Occipital lobe (tissue), 2 donors: Measurements from ENCODE around the gene PET100. TPM values are rescaled to one million over a fixed set of nuclear protein-coding genes. Genes with fewer than 3 reads are reported as not detected.

Experiments
- DNase-seq: peaks from one replicate; lab custom pipeline; 2025; lab: John Stamatoyannopoulos, UW
- total RNA-seq: library from RNA; depleted of rRNA; stranded (reverse); fragments of >200 nt; gene quantifications from one replicate; pipeline ENCODE4 v1.2.3, GENCODE V29; 2014

The PET100 gene
- total RNA-seq, 1 donor from 2014 or later = 14.7 TPM

GRCh38 chr19:7612282-7613274 lies 17.0 kb upstream of the PET100 start:
- DNase-seq = no peak

GRCh38 chr19:7614859-7615741 lies 14.5 kb upstream of the PET100 start:
- no peak for DNase-seq

GRCh38 chr19:7617172-7617571 lies 12.4 kb upstream of the PET100 start:
- DNase-seq = no peak

DNA sequence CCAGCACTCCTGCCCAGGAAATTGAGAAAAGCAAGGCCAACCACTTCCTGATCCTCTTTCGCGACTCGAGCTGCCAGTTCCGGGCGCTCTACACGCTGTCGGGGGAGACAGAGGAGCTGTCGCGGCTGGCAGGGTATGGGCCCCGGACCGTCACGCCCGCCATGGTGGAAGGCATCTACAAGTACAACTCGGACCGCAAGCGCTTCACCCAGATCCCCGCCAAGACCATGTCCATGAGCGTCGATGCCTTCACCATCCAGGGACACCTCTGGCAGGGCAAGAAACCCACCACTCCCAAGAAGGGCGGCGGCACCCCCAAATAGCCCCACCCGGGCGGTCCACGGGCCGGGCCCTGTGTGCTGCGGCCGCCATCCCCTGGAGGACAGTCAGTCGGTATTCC lies 11.9 kb upstream of the PET100 start:
- no peak for DNase-seq

DNA sequence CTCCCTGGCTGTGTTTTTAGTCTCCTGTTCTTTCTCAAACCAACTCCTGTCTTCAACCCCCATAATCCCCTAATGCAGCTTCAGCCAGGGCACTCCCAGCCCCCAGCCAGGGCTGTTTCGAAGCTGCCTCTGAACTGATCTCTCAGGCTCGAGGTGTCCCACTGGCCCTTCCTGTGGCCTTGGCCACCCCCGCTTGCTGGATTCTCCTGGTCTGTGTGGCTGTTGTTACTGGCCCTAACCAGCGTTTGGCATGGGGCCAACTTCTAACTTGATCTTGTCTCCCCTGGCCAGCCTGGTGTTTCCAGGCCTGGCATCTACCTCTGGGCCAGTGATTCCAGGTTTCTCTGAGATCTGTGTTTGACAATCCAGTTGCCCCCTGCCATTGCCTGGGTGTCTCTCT lies 11.2 kb upstream of the PET100 start:
- no peak for DNase-seq

DNA sequence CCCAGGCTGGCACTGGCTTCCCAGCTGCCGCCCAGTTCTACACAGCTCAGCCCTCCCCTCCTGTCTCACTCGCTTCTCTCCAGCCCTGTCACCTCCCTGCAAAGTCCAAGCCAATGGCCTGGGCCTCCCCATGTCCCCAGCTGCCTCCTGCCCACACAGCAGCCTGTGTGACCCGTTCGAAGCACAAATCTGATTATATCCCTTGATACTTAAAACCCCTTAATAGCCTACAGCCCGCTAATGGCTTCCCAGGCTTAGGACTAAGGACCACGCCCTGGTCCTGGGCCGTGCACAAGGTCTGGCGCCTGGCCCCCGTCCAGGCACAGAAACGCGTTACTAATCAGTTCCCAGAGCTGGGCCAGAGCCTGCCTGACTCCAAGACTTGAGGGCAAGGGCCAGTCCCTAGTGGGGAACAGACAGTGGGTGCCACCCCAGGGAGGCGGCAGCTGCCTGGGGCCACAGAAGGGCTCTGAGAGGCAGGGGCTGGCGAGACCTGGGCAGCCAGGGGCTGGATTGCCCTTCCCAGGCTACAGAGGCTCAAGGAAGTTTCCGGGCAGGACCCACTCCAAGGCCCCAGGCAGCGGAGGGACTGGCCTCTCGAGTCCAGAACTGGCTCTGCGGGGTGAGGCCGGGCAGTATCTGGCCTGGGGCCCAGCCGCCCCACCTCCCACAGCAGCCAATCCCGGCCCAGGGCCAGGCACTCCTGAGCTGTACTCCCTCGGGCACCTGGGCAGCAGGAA lies 10.7 kb upstream of the PET100 start:
- DNase-seq = no peak

DNA sequence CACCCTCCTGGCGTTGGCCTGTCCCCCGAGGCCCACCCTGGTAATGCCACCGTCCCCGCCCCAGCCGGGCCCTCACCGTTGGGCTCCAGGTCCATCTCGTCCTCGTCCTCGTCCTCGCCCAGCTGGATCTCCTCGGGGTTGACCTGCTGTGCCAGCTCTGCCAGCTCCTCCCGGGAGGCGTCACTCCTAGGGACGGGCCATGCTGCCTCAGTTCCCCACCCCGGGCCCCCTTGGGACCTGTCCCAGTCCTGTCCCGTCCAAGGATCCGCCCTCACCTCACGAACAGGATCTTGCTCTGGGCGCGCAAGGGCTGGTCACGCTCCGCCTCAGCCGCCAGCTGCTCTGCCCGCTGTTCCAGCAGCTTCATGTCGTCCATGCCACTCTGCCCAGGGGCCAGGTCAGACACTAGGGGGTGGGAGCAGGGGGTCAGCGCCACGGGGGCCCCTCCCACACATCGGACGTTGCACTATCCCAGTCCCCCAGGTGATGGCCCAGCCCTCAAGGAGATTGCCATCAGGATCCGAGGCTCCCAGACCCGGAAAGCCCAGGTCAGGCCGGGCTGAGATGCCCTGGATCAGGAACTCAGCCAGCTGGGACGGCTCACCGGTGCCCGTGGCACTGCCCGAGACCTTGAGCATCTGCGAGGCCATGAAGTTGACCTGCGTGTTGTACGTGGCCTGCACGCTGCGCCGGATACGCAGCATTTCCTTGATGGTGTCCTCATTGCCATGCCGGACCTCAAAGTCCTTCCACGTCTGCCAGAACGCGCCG lies 9.7 kb upstream of the PET100 start:
- DNase-seq = no peak

GRCh38 chr19:7620442-7621412 lies 8.9 kb upstream of the PET100 start:
- DNase-seq = no peak

- DNase-seq = no peak
Observed at GRCh38 chr19:7622933-7623685, 6.5 kb upstream of the PET100 start.

GRCh38 chr19:7623725-7624603 lies 5.6 kb upstream of the PET100 start:
- no peak for DNase-seq

GRCh38 chr19:7624810-7625209 lies 4.8 kb upstream of the PET100 start:
- no peak for DNase-seq

DNA sequence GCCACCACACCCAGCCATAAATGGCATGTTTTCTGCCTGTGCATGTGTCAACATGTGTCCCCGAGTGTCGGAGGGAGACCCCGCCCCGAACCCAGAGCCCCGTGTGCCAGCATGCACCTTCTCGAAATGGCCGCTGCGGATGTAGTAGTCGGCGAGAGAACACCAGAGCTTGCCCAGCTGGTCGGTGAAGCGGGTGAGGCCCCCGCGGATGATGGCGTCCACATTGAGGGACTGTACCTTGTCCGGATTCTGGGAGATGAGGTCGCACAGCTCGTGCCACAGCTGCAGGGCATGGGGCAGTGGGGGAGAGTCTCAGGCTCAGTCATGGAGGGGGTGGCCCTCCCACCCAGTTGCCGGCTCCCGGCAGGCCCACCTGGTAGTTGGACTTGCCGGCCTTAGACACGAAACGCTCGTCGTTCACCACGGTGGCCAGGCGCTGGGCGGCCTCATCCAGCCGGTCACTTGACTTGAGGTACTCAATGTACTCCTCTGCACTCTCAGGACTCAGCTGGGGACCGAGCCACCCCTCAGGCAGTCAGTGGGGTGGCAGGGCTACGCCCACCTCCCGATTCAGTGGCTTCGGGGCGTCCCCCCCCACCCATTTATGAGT lies 3.7 kb upstream of the PET100 start:
- DNase-seq = no peak

GRCh38 chr19:7627166-7627565 lies 2.4 kb upstream of the PET100 start:
- no peak for DNase-seq

- no peak for DNase-seq
Observed at GRCh38 chr19:7628589-7629311, 843 bp upstream of the PET100 start.

- no peak for DNase-seq
Observed at GRCh38 chr19:7631577-7631976, 2.0 kb downstream of the PET100 start.

DNA sequence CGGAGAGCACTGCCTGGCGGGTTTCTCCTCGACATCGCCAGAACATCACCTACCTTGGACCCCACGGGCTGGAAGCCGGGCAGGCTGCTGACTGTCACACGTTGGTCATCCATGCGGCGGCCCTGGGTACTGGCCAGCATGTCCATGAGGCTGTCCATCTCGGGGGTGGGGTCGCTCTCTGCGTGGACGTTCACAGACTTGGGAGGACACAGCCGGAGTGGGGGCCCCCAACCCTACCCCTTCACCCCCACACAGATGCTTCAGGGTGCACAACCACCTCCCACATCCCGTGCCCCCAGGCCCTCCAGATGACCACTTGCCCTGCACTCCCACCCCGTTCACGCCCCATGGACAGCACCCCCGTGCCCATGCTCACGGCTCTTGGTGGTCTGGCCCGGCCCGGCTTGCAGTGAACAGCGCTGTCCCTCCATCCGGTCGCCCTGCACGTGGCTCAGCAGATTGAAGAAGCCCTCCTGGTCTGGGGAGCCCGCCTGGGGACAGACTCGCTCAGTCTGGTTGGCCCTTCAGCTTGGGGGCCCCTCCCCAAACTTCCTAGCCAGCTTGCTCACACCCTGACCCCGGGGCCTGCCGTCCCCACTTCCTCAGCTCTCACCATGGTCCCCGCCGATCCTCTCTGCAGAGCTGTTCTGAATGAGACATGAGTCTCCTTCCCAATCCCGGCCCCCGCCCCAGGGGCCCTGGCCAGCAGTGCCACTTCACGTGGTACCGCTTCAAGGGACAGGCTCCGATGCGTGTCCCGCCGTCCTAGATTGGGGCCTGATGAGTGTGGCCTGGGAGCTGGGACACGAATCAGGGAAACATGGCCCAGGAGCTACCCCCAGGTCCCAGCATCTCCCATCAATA lies 3.0 kb downstream of the PET100 start:
- no peak for DNase-seq
